GM12864 (cell line): ENCODE results near the gene SH3D19.

Source experiments
- DNase-seq: peaks from one replicate; pipeline ENCODE4 v3.0.0-alpha.2; 2011; ENCODE audit warnings: low read depth
- H3K4me3 ChIP-seq: 2 replicates; pipeline ENCODE4 v1.5.1; 2011; ENCODE audit warnings: mild to moderate bottlenecking, low read depth, low read length, control low read depth
- TF ChIP-seq, protein P1 (sequence below): IDR thresholded peaks from 2 replicates; pipeline ENCODE4 v1.5.1; 2011; ENCODE audit warnings: low read depth, mild to moderate bottlenecking, moderate library complexity, low read length, control low read depth, inconsistent platforms; ENCODE audit errors: missing control alignments

SH3D19 gene

DNA sequence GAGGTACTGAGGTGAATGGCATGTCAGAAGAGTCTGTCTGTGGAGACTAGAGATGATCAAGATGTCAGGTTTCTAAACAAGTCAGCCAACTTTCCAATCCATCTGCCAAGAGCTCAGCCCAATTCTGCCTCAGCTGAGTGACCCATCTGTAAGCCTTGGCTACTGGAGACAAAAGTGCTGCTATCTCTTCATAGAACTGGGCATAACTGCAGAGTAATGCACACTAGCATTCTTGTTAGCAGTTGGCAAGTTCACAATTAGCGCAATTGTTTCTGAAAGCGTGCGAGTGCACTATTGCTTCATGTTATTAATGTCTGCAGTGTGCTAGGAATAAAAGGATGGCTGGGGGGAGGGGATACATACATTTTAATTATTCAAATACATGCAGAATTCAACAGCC lies 32.9 kb upstream of the SH3D19 start:
- no peak overlapping the region for H3K4me3 ChIP-seq
- no peak for DNase-seq
- TF ChIP-seq, protein P1, sequence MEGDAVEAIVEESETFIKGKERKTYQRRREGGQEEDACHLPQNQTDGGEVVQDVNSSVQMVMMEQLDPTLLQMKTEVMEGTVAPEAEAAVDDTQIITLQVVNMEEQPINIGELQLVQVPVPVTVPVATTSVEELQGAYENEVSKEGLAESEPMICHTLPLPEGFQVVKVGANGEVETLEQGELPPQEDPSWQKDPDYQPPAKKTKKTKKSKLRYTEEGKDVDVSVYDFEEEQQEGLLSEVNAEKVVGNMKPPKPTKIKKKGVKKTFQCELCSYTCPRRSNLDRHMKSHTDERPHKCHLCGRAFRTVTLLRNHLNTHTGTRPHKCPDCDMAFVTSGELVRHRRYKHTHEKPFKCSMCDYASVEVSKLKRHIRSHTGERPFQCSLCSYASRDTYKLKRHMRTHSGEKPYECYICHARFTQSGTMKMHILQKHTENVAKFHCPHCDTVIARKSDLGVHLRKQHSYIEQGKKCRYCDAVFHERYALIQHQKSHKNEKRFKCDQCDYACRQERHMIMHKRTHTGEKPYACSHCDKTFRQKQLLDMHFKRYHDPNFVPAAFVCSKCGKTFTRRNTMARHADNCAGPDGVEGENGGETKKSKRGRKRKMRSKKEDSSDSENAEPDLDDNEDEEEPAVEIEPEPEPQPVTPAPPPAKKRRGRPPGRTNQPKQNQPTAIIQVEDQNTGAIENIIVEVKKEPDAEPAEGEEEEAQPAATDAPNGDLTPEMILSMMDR: no peak

DNA sequence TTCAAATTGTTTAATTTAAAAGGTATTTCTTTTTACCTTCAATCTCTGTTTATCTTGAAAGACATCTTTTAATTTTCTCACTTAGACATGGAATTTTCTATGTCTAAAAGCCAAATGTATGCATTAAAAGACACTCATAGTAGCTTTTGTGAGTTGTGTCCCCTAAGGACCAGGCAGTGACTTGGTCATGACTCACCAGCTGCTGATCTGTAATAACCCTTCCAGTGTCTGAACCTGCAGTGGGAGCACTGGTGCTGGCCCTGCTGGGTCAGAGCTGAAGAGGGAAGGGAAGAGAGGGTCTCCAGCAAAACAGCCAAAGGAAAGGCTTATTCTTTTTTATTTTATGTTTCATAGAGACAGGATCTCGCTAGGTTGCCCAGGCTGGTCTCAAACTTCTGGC lies 31.1 kb upstream of the SH3D19 start:
- no peak for DNase-seq
- TF ChIP-seq, protein P1: no peak
- no peak overlapping the region for H3K4me3 ChIP-seq

GRCh38 chr4:151355155-151355554 lies 29.8 kb upstream of the SH3D19 start:
- TF ChIP-seq, protein P1: no peak
- no peak overlapping the region for H3K4me3 ChIP-seq
- no peak for DNase-seq

- TF ChIP-seq, protein P1: no peak
- no peak for DNase-seq
- no peak overlapping the region for H3K4me3 ChIP-seq
Measured at GRCh38 chr4:151347490-151348235, 22.3 kb upstream of the SH3D19 start.

DNA sequence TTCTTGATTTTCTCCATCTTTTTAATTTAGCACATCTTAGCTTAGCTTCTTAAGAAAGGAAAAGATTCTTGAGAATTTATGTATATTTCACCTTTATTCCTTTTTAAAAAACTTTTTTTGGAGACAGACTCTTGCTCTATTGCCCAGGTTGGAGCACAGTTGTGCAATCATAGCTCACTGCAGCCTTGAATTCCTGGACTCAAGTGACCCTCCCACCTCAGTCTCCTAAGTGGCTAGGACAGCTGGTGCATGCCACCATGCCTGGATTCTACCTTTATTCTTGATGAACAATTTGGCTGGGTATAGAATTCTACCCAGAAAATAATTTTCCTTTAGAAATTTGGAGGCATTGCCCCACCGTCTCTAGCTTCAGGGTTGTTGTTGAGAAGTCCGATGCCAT lies 19.5 kb upstream of the SH3D19 start:
- no peak for DNase-seq
- H3K4me3 ChIP-seq: no peak overlapping the region
- TF ChIP-seq, protein P1: no peak

DNA sequence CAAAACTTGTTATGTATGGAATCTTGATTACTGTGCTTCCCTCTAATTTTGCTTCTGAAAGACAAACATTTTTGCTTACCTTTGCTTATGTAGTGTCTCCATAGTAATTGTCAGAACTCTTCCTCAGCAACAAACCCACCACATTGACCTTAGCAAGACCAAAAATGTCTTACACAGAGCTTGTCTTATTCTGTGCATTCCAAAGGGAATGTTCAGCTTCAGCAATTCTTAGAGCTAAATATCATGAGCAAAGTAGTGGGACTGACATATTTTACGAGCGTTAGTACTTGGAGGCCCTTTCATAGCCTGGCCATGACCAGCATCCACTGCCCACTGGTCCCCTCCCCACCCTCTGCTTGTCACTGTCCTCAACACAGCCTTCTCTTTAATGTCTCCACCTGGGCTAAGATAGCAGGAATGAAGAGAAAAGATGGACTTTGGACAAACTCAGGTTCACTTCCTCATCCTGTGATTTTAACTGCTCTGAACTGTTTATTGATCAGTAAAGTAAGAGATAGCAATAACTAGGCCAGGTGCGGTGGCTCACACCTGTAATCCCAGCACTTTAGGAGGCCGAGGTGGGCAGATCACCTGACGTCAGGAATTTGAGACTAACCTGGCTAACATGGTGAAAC lies 15.5 kb upstream of the SH3D19 start:
- TF ChIP-seq, protein P1: no peak
- no peak overlapping the region for H3K4me3 ChIP-seq
- no peak for DNase-seq

- no peak for DNase-seq
- TF ChIP-seq, protein P1: no peak
- H3K4me3 ChIP-seq: no peak overlapping the region
Measured at GRCh38 chr4:151339467-151339866, 14.1 kb upstream of the SH3D19 start.
